OCI-LY1 (cell line): ENCODE measurements around the gene MLLT1.

Source experiments
- H2AFZ ChIP-seq: fragments of 200-600 bp; sonication (generic), shearing (Covaris generic); 2 replicates; pipeline ENCODE4 v1.6.0; 2014; ENCODE audit warnings: antibody characterized with exemption, mild to moderate bottlenecking, low read length
- H3F3A ChIP-seq: fragments of 200-600 bp; sonication (generic), shearing (Covaris generic); 2 replicates; pipeline ENCODE4 v1.6.0; 2014; ENCODE audit warnings: mild to moderate bottlenecking, antibody characterized with exemption, low read length, moderate library complexity; ENCODE audit not compliant: insufficient read depth
- H3K27ac ChIP-seq: fragments of 200-600 bp; sonication (generic); 2 replicates; pipeline ENCODE4 v1.5.1; 2014; ENCODE audit warnings: low read length, mixed run types, mild to moderate bottlenecking, low read depth; ENCODE audit not compliant: poor library complexity, severe bottlenecking
- H3K27me3 ChIP-seq: fragments of 200-600 bp; sonication (generic); 2 replicates; pipeline ENCODE4 v1.6.0; 2014; ENCODE audit warnings: antibody characterized with exemption, mild to moderate bottlenecking, low read length, moderate library complexity; ENCODE audit not compliant: insufficient read depth
- H3K36me3 ChIP-seq: fragments of 200-600 bp; sonication (generic); 2 replicates; pipeline ENCODE4 v1.6.1; 2014; ENCODE audit warnings: mild to moderate bottlenecking, antibody characterized with exemption, low read length, moderate library complexity, mixed read lengths; ENCODE audit not compliant: insufficient read depth
- H3K4me1 ChIP-seq: fragments of 200-600 bp; sonication (generic); 2 replicates; pipeline ENCODE4 v1.5.1; 2014; ENCODE audit warnings: mild to moderate bottlenecking, low read length, moderate library complexity; ENCODE audit not compliant: insufficient read depth, severe bottlenecking
- H3K4me2 ChIP-seq: fragments of 200-600 bp; sonication (generic), shearing (Covaris generic); 2 replicates; pipeline ENCODE4 v1.6.1; 2014; ENCODE audit warnings: low read length
- H3K4me3 ChIP-seq: fragments of 200-600 bp; sonication (generic); 2 replicates; pipeline ENCODE4 v1.5.1; 2014; ENCODE audit warnings: low read length, low read depth, mild to moderate bottlenecking, mixed read lengths; ENCODE audit not compliant: poor library complexity, severe bottlenecking
- H3K79me2 ChIP-seq: fragments of 200-600 bp; shearing (Covaris generic); 2 replicates; pipeline ENCODE4 v1.6.1; 2016; ENCODE audit warnings: mixed run types, low read length, mixed read lengths; ENCODE audit not compliant: insufficient read depth
- H3K9ac ChIP-seq: fragments of 200-600 bp; sonication (generic), shearing (Covaris generic); 2 replicates; pipeline ENCODE4 v1.6.1; 2014; ENCODE audit warnings: mild to moderate bottlenecking, low read length, mixed read lengths
- H3K9me2 ChIP-seq: fragments of 200-600 bp; sonication (generic), shearing (Covaris generic); 2 replicates; pipeline ENCODE4 v1.6.1; 2014; ENCODE audit warnings: low read depth, mild to moderate bottlenecking, low read length, mixed read lengths
- H3K9me3 ChIP-seq: fragments of 200-600 bp; shearing (Covaris generic); 2 replicates; pipeline ENCODE4 v1.6.1; 2014; ENCODE audit warnings: low read length, mixed read lengths
- H4K20me1 ChIP-seq: fragments of 200-600 bp; sonication (generic), shearing (Covaris generic); 2 replicates; pipeline ENCODE4 v1.6.0; 2016; ENCODE audit warnings: mild to moderate bottlenecking, low read length; ENCODE audit not compliant: insufficient read depth
- EZH2 ChIP-seq: fragments of 200-600 bp; sonication (generic), shearing (Covaris generic); IDR thresholded peaks from 2 replicates; pipeline ENCODE4 v1.8.0; 2017; ENCODE audit warnings: borderline replicate concordance, mixed run types, mild to moderate bottlenecking, antibody characterized with exemption, low read length, moderate library complexity, mixed read lengths
- TF ChIP-seq, protein P1 (sequence below): fragments of 200-600 bp; sonication (generic), shearing (Covaris generic); IDR thresholded peaks from 2 replicates; pipeline ENCODE4 v1.5.1; 2017; ENCODE audit warnings: mild to moderate bottlenecking, antibody characterized with exemption, low read length, moderate library complexity, mixed read lengths

MLLT1 gene

GRCh38 chr19:6223461-6224307 lies 56.1 kb downstream of the MLLT1 start:
- Histone ChIP-seq H3K9me3 (no peaks in the 10 kb centered on the region), H3K27me3 (no peaks in the 10 kb centered on the region), H3K27ac (no peak overlapping the region), H3K9me2 (no peaks in the 10 kb centered on the region), H3K79me2 (no peaks in the 10 kb centered on the region), H2AFZ (no peak overlapping the region), H3K9ac (no peak overlapping the region), H3K4me1 (no peaks in the 10 kb centered on the region), H3K36me3 (peaks cover 46% of the 10 kb centered on the region), H3F3A (no peaks in the 10 kb centered on the region), H4K20me1 (no peaks in the 10 kb centered on the region), H3K4me3 (no peak overlapping the region), H3K4me2 (no peak overlapping the region)
- TF ChIP-seq EZH2 = no peak
- TF ChIP-seq, protein P1, sequence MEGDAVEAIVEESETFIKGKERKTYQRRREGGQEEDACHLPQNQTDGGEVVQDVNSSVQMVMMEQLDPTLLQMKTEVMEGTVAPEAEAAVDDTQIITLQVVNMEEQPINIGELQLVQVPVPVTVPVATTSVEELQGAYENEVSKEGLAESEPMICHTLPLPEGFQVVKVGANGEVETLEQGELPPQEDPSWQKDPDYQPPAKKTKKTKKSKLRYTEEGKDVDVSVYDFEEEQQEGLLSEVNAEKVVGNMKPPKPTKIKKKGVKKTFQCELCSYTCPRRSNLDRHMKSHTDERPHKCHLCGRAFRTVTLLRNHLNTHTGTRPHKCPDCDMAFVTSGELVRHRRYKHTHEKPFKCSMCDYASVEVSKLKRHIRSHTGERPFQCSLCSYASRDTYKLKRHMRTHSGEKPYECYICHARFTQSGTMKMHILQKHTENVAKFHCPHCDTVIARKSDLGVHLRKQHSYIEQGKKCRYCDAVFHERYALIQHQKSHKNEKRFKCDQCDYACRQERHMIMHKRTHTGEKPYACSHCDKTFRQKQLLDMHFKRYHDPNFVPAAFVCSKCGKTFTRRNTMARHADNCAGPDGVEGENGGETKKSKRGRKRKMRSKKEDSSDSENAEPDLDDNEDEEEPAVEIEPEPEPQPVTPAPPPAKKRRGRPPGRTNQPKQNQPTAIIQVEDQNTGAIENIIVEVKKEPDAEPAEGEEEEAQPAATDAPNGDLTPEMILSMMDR = no peak

- H3K27ac ChIP-seq = no peak overlapping the region
- no peaks in the 10 kb centered on the region for H3K9me2 ChIP-seq
- peaks cover 51% of the 10 kb centered on the region for H3K36me3 ChIP-seq
- no peak for TF ChIP-seq EZH2
- TF ChIP-seq, protein P1 = no peak
- no peaks in the 10 kb centered on the region for H3F3A ChIP-seq
- H3K27me3 ChIP-seq = no peaks in the 10 kb centered on the region
- H3K4me1 ChIP-seq = no peaks in the 10 kb centered on the region
- H3K4me2 ChIP-seq = no peak overlapping the region
- no peak overlapping the region for H2AFZ ChIP-seq
- H3K79me2 ChIP-seq = no peaks in the 10 kb centered on the region
- no peaks in the 10 kb centered on the region for H4K20me1 ChIP-seq
- no peaks in the 10 kb centered on the region for H3K9me3 ChIP-seq
- no peak overlapping the region for H3K4me3 ChIP-seq
- no peak overlapping the region for H3K9ac ChIP-seq
Observed at GRCh38 chr19:6222884-6223283, 56.9 kb downstream of the MLLT1 start.

DNA sequence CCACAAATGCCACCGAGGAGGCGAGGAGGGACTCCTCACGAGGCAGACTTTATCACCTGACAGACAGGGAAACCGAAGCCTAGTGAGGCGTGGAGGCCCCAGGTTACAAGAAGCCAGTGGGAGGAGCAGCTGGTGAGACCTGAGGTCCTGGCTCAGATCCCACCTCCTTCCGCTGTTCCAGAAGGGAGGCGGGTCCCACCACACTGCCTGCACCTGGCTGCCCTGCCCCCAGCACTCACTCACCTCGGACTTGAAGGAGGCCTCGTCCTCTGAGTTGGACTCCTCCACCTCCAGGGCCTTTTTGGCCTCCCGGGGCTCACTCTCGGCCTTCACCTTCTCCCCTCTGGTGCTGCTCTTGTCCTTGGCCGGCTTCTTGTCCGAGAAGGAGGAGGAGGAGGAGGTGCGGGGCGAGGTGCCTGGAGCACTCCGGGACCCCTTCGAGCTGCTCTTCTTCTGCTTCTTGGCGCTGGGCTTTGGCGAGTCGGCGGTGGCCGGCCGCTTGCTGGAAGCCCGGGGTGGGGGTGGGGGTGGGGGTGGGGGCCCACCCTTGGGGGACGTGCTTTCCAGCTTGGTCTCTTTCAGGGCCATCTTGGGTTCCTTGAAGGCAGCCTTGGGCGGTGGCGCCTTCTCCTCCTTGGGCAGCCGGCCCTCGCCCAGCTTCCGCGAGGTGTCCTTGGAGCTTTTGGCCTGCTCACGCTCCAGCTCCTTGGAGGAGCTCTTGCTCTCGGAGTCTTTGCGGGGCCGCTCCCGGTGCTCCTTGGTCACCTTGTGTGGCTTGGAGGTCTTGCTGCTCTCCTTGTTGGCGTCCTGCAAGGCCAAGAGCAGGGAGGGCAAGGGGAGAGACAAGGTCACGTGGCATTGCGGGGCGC lies 57.7 kb downstream of the MLLT1 start:
- no peak overlapping the region for H3K27ac ChIP-seq
- TF ChIP-seq, protein P1 = no peak
- TF ChIP-seq EZH2 = no peak
- no peaks in the 10 kb centered on the region for H3K79me2 ChIP-seq
- H3K4me3 ChIP-seq = no peak overlapping the region
- no peaks in the 10 kb centered on the region for H3K9me3 ChIP-seq
- no peak overlapping the region for H3K4me2 ChIP-seq
- peaks cover 51% of the 10 kb centered on the region for H3K36me3 ChIP-seq
- H4K20me1 ChIP-seq = no peaks in the 10 kb centered on the region
- H2AFZ ChIP-seq = no peak overlapping the region
- no peak overlapping the region for H3K9ac ChIP-seq
- no peaks in the 10 kb centered on the region for H3F3A ChIP-seq
- no peaks in the 10 kb centered on the region for H3K4me1 ChIP-seq
- no peaks in the 10 kb centered on the region for H3K27me3 ChIP-seq
- H3K9me2 ChIP-seq = no peaks in the 10 kb centered on the region
